HG03442 (cell line): ENCODE data around the gene NOS1AP.
"Not testable (repeated sequence)": the region's sequence is repeated elsewhere in the genome, so short reads cannot be mapped to it uniquely, and the experiment has no call there.

Experiments used
- ATAC-seq: cut with Tn5 transposase; IDR thresholded peaks from one replicate; pipeline ENCODE4 v1.9.1; 2021; ENCODE audit warnings: mild to moderate bottlenecking, moderate library complexity; ENCODE audit not compliant: unreplicated experiment

NOS1AP gene

GRCh38 chr1:162396201-162396906 is 326.9 kb downstream of the NOS1AP start:
- ATAC-seq, result no peak

- ATAC-seq, result no peak
Observed at GRCh38 chr1:162397039-162397448, 327.6 kb downstream of the NOS1AP start.

- no peak for ATAC-seq
Observed at GRCh38 chr1:162397943-162398560, 328.6 kb downstream of the NOS1AP start.

- no peak for ATAC-seq
Observed at GRCh38 chr1:162398999-162399580, 329.6 kb downstream of the NOS1AP start.

GRCh38 chr1:162400790-162401355 is 331.4 kb downstream of the NOS1AP start:
- ATAC-seq, result no peak

- no peak for ATAC-seq
Observed at GRCh38 chr1:162404550-162405160, 335.2 kb downstream of the NOS1AP start.

GRCh38 chr1:162405800-162406199 is 336.3 kb downstream of the NOS1AP start:
- no peak for ATAC-seq

GRCh38 chr1:162406811-162407210 is 337.3 kb downstream of the NOS1AP start:
- ATAC-seq, result no peak

- ATAC-seq, result no peak
Observed at GRCh38 chr1:162407539-162407938, 338.0 kb downstream of the NOS1AP start.

GRCh38 chr1:162412002-162412401 is 342.5 kb downstream of the NOS1AP start, which contains the start of gene SH2D1B:
Gene SH2D1B (minus strand): TSS chr1:162412136. CDS start chr1:162412016, 120 bp downstream.
- ATAC-seq, result no peak

GRCh38 chr1:162416215-162416614 is 346.7 kb downstream of the NOS1AP start:
- no peak for ATAC-seq

- no peak for ATAC-seq
Observed at GRCh38 chr1:162416909-162417308, 347.4 kb downstream of the NOS1AP start.

GRCh38 chr1:162417650-162418049 is 348.2 kb downstream of the NOS1AP start:
- ATAC-seq, result no peak

- not testable (repeated sequence) for ATAC-seq
Observed at GRCh38 chr1:162418584-162418983, 349.1 kb downstream of the NOS1AP start.

- ATAC-seq, result not testable (repeated sequence)
Observed at GRCh38 chr1:162419450-162419931, 350.0 kb downstream of the NOS1AP start.
